ENCODE results near the gene NRXN3.

The NRXN3 gene

DNA sequence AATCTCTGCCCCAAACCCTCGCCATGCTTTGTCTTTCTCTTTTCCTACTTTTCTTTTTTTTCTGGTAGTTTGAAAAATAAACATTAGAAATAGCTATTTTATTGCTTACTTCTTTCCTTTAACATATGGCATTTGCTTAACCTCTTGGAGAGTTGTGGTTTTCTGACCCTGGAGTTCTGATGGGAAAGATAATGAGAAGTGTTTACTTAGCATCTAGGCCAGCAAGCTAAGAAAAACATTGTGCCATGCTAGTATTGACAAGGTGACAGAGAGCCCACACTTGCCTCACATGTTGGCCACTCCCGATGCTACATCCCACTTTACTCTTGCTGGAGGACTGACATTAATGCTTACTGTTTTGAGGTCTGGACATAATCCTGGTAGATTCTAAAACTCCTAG is 1154.9 kb downstream of the NRXN3 start:
- Mint-ChIP-seq H3K4me1 (no peaks in the 10 kb centered on the region), H3K27me3 (ENCODE audit: low read depth) (no peaks in the 10 kb centered on the region), H3K4me3 (no peak overlapping the region), H3K27ac (no peak overlapping the region), H3K9me3 (no peaks in the 10 kb centered on the region), H3K36me3 (ENCODE audit: low read depth) (no peaks in the 10 kb centered on the region)
- TF ChIP-seq, protein P1, sequence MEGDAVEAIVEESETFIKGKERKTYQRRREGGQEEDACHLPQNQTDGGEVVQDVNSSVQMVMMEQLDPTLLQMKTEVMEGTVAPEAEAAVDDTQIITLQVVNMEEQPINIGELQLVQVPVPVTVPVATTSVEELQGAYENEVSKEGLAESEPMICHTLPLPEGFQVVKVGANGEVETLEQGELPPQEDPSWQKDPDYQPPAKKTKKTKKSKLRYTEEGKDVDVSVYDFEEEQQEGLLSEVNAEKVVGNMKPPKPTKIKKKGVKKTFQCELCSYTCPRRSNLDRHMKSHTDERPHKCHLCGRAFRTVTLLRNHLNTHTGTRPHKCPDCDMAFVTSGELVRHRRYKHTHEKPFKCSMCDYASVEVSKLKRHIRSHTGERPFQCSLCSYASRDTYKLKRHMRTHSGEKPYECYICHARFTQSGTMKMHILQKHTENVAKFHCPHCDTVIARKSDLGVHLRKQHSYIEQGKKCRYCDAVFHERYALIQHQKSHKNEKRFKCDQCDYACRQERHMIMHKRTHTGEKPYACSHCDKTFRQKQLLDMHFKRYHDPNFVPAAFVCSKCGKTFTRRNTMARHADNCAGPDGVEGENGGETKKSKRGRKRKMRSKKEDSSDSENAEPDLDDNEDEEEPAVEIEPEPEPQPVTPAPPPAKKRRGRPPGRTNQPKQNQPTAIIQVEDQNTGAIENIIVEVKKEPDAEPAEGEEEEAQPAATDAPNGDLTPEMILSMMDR (IDR thresholded peaks at IDR 0.05; ENCODE audit: unreplicated experiment in 3 of 3), result no peak

GRCh38 chr14:79325557-79325956 is 1155.4 kb downstream of the NRXN3 start:
- H3K4me1 Mint-ChIP-seq, result no peaks in the 10 kb centered on the region
- H3K9me3 Mint-ChIP-seq, result no peaks in the 10 kb centered on the region
- no peak overlapping the region for H3K4me3 Mint-ChIP-seq
- H3K27me3 Mint-ChIP-seq (ENCODE audit: low read depth), result no peaks in the 10 kb centered on the region
- H3K27ac Mint-ChIP-seq, result no peak overlapping the region
- TF ChIP-seq, protein P1 (IDR thresholded peaks at IDR 0.05; ENCODE audit: unreplicated experiment in 3 of 3), result no peak
- H3K36me3 Mint-ChIP-seq (ENCODE audit: low read depth), result no peaks in the 10 kb centered on the region

- no peak overlapping the region for H3K27ac Mint-ChIP-seq
- no peaks in the 10 kb centered on the region for H3K36me3 Mint-ChIP-seq (ENCODE audit: low read depth)
- no peak overlapping the region for H3K4me3 Mint-ChIP-seq
- no peaks in the 10 kb centered on the region for H3K27me3 Mint-ChIP-seq (ENCODE audit: low read depth)
- no peaks in the 10 kb centered on the region for H3K4me1 Mint-ChIP-seq
- no peaks in the 10 kb centered on the region for H3K9me3 Mint-ChIP-seq
- TF ChIP-seq, protein P1 (IDR thresholded peaks at IDR 0.05; ENCODE audit: unreplicated experiment in 3 of 3), result no peak
These were observed 1158.7 kb downstream of the NRXN3 start for GRCh38 chr14:79328863-79329262.

GRCh38 chr14:79331830-79332229 is 1161.7 kb downstream of the NRXN3 start:
- Mint-ChIP-seq H3K27me3 (ENCODE audit: low read depth) (no peaks in the 10 kb centered on the region), H3K4me1 (no peaks in the 10 kb centered on the region), H3K27ac (no peak overlapping the region), H3K9me3 (peaks cover 3% of the 10 kb centered on the region), H3K36me3 (ENCODE audit: low read depth) (peaks cover 9% of the 10 kb centered on the region), H3K4me3 (no peak overlapping the region)
- TF ChIP-seq, protein P1 (IDR thresholded peaks at IDR 0.05; ENCODE audit: unreplicated experiment in 3 of 3), result no peak

DNA sequence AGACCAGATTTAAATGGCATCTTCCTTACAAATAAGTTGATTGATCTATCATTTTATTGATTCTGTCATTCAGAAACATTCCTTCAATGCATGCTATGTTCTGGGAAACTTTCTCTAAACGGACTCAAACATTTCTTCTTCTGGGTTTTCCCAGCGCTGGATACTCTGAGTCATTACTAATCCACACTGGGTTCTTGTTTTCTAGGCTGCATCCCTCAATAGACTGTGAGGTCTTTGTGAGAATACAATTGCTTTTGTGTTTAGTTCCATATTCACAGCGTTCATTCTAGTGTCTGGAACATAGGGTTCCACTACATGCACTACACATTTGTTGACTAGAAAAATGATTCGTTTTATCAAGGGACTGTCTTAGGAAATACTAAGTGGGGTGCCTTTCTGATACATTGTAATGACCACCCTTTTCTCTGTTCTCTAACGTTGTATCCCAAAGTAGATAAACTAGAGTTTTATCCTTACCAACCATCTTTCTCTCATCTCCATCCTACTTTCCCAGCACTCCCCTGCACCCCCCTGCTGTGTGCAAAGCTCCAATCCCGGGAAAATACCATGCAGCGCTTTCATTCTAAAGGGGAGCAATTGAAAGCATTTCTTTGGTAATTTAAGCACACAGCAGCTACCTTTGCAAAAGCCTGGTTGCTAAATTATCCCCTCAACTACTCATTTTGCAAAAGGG is 1162.5 kb downstream of the NRXN3 start:
- no peak overlapping the region for H3K4me3 Mint-ChIP-seq
- H3K9me3 Mint-ChIP-seq, result peaks cover 3% of the 10 kb centered on the region
- no peak overlapping the region for H3K27ac Mint-ChIP-seq
- no peaks in the 10 kb centered on the region for H3K4me1 Mint-ChIP-seq
- no peaks in the 10 kb centered on the region for H3K27me3 Mint-ChIP-seq (ENCODE audit: low read depth)
- TF ChIP-seq, protein P1 (IDR thresholded peaks at IDR 0.05; ENCODE audit: unreplicated experiment in 3 of 3), result no peak
- H3K36me3 Mint-ChIP-seq (ENCODE audit: low read depth), result peaks cover 9% of the 10 kb centered on the region

GRCh38 chr14:79333198-79333546 is 1163.0 kb downstream of the NRXN3 start:
- TF ChIP-seq, protein P1 (IDR thresholded peaks at IDR 0.05; ENCODE audit: unreplicated experiment in 3 of 3), result no peak
- Mint-ChIP-seq H3K4me3 (no peak overlapping the region), H3K9me3 (peaks cover 3% of the 10 kb centered on the region), H3K36me3 (ENCODE audit: low read depth) (peaks cover 13% of the 10 kb centered on the region), H3K4me1 (no peaks in the 10 kb centered on the region), H3K27me3 (ENCODE audit: low read depth) (no peaks in the 10 kb centered on the region), H3K27ac (no peak overlapping the region)
